Subcutaneous adipose tissue (tissue), 4 donors: ENCODE data around the gene OPRM1. TPM values are rescaled to one million over a fixed set of nuclear protein-coding genes. Genes with fewer than 3 reads are reported as not detected.

Experiments
- total RNA-seq, 4 donors: library from RNA; depleted of rRNA; stranded (reverse); fragments of >200 nt; gene quantifications; one replicate each; pipeline ENCODE4 v1.1.0, GENCODE V29; 2016
- TF ChIP-seq, protein P1 (sequence below): fragments of 450-650 bp; IDR thresholded peaks from one replicate; pipeline ENCODE4 v1.5.1; 2016; ENCODE audit warnings: low read depth, mild to moderate bottlenecking, control low read depth, antibody characterized with exemption, moderate library complexity

Gene OPRM1
- total RNA-seq, 4 donors from 2014 or later = not detected

DNA sequence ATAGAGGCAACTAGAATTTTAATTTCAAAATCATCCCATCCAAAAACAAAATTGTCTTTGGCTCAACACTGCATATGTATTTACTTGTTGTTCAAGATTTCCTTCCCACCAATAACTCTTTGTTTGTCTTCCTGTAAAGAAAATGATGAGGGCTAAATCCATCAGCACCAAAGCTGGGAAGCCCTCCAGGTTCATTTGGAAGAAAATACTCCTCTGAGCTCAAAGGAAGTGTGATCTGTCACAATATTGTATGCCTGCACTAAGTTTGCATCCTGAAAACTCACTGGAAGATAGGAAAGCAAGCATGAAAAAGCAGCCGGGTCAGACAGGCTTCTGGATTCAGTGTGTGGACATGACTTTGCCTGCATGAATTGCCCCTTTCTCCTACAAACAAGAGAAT is 28.7 kb upstream of the OPRM1 start:
- TF ChIP-seq, protein P1, sequence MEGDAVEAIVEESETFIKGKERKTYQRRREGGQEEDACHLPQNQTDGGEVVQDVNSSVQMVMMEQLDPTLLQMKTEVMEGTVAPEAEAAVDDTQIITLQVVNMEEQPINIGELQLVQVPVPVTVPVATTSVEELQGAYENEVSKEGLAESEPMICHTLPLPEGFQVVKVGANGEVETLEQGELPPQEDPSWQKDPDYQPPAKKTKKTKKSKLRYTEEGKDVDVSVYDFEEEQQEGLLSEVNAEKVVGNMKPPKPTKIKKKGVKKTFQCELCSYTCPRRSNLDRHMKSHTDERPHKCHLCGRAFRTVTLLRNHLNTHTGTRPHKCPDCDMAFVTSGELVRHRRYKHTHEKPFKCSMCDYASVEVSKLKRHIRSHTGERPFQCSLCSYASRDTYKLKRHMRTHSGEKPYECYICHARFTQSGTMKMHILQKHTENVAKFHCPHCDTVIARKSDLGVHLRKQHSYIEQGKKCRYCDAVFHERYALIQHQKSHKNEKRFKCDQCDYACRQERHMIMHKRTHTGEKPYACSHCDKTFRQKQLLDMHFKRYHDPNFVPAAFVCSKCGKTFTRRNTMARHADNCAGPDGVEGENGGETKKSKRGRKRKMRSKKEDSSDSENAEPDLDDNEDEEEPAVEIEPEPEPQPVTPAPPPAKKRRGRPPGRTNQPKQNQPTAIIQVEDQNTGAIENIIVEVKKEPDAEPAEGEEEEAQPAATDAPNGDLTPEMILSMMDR = no peak

DNA sequence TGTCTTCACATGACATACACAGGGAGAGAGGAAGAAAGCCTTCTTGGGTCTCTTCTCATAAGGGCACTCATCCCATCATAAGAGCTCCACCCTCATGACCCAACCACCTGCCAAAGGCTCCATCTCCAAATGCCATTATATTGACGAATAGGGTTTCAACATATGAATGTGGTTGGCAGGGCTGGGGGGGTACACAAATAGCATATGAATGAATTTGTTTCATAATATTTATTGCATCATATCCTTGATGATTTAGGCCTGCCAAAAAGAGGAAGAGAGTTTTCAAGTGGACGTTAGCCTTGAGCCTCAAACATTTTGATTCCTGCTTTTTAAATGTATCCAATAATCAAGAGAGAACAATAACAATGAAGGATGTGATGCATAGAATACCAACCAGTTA is 26.2 kb upstream of the OPRM1 start:
- TF ChIP-seq, protein P1 = no peak

- TF ChIP-seq, protein P1 = no peak
Measured at GRCh38 chr6:154017786-154018185, 21.3 kb upstream of the OPRM1 start.

DNA sequence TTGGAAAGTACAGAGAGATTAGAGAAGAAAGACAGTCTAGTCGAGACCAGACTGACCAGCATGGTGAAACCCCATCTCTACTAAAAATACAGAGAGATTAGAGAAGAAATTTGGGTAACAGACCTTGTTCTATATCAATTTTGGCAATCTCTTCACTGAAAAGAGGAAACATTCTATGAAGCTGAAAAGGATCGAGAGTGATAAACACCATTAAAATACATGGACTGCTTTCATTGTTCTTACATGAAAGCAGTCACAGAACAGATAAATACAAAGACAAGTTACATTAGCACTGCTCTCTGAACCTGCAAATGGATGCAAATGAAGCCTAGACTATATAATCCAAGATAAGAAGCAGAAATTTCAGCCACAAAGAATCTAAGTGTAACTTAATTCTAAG is 8.4 kb upstream of the OPRM1 start:
- TF ChIP-seq, protein P1 = no peak

- TF ChIP-seq, protein P1 = no peak
Measured at GRCh38 chr6:154041001-154041400, 2.0 kb downstream of the OPRM1 start.

GRCh38 chr6:154053141-154053540 is 14.1 kb downstream of the OPRM1 start:
- TF ChIP-seq, protein P1 = no peak

- TF ChIP-seq, protein P1 = no peak
Measured at GRCh38 chr6:154056536-154056935, 17.5 kb downstream of the OPRM1 start.
